Measurements from ENCODE around the gene APOL5.
A peak's percentile ranks its signal among the peaks of the same experiment; 100 is the strongest.

The APOL5 gene

DNA sequence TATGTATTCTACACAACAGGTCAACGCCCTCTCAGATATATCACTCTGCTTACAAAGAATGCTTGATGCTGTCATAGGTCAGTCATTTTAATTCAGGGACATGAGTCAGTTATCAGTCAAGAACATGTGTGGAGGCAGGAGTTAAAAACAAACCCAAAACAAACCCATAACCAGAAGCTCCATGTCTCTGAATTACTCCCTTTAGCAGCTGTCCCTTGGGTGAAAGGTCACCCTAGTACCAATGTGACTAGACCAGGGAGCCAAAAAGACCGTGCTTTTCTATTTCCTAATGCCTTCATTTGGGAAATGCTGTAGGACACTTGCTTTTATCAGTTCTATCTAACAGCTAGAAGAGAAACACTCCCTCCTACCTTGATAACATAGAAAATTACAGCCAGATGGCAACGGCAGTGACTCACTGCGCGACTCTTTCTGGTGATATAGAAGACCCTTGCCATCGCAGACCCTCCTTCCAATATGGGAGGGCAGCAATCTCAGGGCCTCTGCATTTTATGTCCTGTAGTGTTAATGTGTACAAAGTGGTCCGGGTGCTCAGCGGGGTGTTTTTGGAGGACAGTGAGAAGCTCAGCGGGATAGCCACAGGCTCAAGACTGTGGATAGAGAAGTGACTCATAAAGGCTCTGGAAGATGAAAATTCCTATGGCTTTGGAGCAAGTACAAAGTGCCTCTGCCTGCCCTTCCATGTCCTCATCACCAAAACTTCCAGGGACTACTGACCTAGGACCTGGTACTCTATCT, 24.8 kb downstream of the APOL5 start:
- no peak overlapping the region for H3K27ac ChIP-seq
- no peak for TF ChIP-seq CTCF (conservative IDR thresholded peaks at IDR 0.05)

DNA sequence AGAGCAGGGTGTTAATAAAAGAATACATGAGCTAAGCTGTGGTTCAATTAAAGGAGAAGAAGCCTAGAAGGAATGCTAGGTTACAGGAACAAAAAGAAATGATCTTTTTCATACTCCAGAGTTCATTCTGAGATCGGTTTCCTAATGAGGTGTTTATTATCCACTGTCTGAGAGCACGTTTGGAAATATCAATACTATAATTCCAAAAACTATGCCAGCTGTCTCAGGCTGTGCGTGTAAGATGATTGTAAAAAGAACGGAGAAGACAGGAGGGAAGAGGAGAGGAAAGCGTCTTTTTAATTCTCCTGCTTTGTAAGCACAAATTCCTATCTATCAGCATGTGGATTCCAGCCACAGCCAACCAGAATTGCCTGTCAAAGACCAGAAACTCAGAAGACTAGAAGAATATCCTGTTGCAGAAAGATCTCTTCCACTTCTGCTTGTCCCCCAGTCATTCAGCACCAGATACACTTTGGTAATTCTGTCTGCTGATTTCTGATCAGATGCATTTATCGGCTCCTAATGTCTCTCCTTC, 25.7 kb downstream of the APOL5 start:
- TF ChIP-seq CTCF (conservative IDR thresholded peaks at IDR 0.05): no peak
- no peak overlapping the region for H3K27ac ChIP-seq

- no peak for TF ChIP-seq CTCF (conservative IDR thresholded peaks at IDR 0.05)
Observed at GRCh38 chr22:35746248-35746647, 28.6 kb downstream of the APOL5 start.

GRCh38 chr22:35746946-35747703, 29.5 kb downstream of the APOL5 start:
- H3K27ac ChIP-seq: peak overlapping the region; percentile 56
- TF ChIP-seq CTCF (conservative IDR thresholded peaks at IDR 0.05): no peak

More at GRCh38 chr22:35746248-35746647, 28.6 kb downstream of the APOL5 start:
- peak overlapping the region; percentile 56 for H3K27ac ChIP-seq

DNA sequence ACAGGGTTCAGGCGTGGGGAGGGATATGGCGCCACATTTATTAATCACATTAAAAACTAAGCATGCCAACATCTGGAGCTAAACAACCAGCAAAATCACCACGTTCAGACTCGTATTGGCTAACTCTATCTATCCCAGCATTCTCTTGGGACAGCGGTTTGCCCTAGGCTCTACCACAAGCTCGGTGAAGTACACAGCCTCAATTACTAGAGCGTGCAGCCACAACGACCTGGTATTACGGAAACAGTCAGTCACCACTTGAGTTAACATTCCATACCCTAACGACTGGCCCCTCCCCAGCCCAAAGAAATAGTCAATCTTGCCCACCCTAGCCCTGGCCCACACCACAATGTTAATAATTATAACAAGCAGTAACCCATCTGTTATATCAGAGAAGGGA, 32.1 kb downstream of the APOL5 start:
- H3K27ac ChIP-seq: peak overlapping the region; percentile 59
- TF ChIP-seq CTCF (conservative IDR thresholded peaks at IDR 0.05): no peak

GRCh38 chr22:35752006-35752862, 34.6 kb downstream of the APOL5 start:
- H3K27ac ChIP-seq: peak overlapping the region; percentile 59; the same call in 1 of the 2 replicates
- TF ChIP-seq CTCF (conservative IDR thresholded peaks at IDR 0.05): no peak

- no peak overlapping the region for H3K27ac ChIP-seq
- no peak for TF ChIP-seq CTCF (conservative IDR thresholded peaks at IDR 0.05)
Observed at GRCh38 chr22:35752863-35753189, 35.2 kb downstream of the APOL5 start.

Data from VCaP (cell line).